Peyer's patch (tissue), 4 donors: ENCODE data around the gene HELQ.
"Not testable (repeated sequence)": the region's sequence is repeated elsewhere in the genome, so short reads cannot be mapped to it uniquely, and the experiment has no call there.

Experiments
- POLR2A ChIP-seq, 2 donors: fragments of 450-650 bp; IDR thresholded peaks; one replicate each; pipeline ENCODE4 v1.5.1; 2017; ENCODE audit warnings: antibody characterized with exemption in 2 of 2, mild to moderate bottlenecking in 2 of 2, moderate library complexity in 2 of 2
- TF ChIP-seq, protein P1 (sequence below), 6 experiments: fragments of 450-650 bp in 4 of 6; fragments of 200-600 bp in 2 of 6; sonication (generic) in 1 of 6; IDR thresholded peaks; one replicate each; pipeline ENCODE4 v1.5.1; 2017 to 2019; ENCODE audit warnings: antibody characterized with exemption in 6 of 6, mild to moderate bottlenecking in 3 of 6, moderate library complexity in 1 of 6

DNA sequence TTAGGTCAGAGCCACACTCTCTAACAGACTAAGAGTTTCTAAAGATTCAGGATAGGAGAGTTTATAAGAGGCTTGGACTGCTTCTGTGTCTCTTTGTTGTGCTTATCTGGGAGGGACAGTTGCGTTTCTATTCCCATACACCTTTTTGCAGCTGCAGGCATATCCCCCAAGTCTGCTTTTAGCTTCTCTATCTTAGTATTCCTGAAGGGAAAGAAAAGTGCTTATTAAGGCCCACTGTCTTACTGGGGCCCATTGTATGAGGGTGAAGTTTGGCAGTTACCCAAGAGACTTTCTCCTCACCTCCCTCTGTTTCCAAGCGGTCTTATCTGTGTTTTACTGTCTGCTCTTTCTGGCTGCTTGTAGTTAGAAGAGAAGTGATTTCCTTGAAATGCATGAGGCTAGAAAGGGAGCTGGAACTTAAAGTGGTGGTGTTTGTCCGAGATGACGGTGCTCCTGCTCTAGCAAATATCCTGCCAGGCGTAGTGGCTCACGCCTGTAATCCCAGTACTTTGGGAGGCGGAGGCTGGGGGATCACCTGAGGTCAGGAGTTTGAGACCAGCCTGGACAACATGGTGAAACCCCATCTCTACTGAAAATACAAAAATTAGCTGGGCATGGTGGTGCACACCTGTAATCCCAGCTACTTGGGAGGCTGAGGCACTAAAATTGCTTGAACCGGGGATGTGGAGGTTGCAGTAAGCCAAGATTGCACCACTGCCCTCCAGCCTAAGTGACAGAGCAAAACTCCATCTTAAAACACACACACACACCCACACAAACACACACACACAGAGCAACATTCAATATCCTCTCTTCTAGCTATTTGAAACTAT lies 40.7 kb upstream of the HELQ start:
- not testable (repeated sequence) for TF ChIP-seq POLR2A (IDR thresholded peaks at IDR 0.05)
- TF ChIP-seq, protein P1, sequence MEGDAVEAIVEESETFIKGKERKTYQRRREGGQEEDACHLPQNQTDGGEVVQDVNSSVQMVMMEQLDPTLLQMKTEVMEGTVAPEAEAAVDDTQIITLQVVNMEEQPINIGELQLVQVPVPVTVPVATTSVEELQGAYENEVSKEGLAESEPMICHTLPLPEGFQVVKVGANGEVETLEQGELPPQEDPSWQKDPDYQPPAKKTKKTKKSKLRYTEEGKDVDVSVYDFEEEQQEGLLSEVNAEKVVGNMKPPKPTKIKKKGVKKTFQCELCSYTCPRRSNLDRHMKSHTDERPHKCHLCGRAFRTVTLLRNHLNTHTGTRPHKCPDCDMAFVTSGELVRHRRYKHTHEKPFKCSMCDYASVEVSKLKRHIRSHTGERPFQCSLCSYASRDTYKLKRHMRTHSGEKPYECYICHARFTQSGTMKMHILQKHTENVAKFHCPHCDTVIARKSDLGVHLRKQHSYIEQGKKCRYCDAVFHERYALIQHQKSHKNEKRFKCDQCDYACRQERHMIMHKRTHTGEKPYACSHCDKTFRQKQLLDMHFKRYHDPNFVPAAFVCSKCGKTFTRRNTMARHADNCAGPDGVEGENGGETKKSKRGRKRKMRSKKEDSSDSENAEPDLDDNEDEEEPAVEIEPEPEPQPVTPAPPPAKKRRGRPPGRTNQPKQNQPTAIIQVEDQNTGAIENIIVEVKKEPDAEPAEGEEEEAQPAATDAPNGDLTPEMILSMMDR (IDR thresholded peaks at IDR 0.05), result not testable (repeated sequence)
